GM19099 (cell line): ENCODE data around the gene PRMT7.

Experiments used
- POLR2A ChIP-seq: IDR thresholded peaks from 3 replicates; pipeline ENCODE4 v1.6.1; 2011; ENCODE audit warnings: low read depth; ENCODE audit not compliant: insufficient read length; ENCODE audit errors: extremely low read depth

PRMT7 gene

DNA sequence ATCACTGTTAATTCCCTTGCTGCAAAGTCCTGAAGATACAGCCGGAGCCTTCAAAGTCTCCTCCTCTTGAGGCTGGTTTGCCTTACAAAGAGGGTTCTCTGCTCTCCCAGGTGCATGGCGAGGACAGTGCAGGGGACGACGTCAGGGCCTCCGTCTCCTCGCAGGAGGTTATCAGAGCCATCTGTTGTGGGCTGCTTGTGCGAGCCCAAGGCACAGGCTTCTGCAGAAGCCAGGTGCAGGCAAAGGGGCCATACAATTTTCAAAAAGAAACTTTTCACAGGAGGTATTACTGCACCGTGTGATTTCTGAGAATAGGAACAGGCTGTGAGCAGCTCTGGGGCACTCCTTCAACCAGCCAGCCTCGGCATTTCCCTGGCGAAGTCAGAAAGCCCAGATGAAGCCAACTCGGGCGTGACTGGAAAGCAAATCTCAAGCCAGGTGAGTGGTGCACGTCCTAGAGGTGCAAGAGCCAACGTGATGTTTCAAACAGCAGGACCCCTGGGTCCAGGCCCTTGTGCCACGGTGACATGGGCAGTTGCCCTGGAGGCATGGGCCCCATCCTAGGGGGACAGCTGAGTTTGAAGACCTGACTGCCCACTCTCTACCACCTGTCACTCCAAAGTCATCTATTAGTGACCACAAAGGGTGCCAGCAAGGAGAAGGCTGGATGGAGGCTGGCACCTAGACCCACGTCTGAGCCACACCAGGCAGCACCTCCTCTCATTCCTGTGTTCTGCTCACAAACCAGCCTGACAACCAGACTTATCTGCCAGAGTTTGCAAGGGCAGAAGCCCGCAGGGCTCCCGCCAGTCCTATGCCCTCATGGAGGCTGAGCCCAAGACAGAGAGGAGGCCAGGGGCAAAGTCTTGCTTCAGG lies 68.9 kb downstream of the PRMT7 start:
- no peak for TF ChIP-seq POLR2A

DNA sequence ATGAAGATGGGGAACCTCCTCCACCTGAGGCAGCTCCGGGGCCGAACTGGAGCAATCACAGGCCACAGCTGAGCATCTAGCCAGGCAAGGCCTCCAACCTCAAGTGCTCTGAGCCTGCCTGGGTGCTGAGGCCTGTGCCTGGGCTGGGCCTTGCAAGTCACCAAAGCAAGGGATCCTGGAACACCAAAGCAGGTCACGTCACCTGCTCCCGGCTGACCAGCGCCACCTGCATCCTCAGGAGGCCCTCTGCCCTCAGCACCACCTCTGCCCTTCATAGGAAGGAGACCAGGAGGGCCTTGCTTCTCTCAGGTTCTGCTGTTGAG lies 69.5 kb downstream of the PRMT7 start:
- no peak for TF ChIP-seq POLR2A

DNA sequence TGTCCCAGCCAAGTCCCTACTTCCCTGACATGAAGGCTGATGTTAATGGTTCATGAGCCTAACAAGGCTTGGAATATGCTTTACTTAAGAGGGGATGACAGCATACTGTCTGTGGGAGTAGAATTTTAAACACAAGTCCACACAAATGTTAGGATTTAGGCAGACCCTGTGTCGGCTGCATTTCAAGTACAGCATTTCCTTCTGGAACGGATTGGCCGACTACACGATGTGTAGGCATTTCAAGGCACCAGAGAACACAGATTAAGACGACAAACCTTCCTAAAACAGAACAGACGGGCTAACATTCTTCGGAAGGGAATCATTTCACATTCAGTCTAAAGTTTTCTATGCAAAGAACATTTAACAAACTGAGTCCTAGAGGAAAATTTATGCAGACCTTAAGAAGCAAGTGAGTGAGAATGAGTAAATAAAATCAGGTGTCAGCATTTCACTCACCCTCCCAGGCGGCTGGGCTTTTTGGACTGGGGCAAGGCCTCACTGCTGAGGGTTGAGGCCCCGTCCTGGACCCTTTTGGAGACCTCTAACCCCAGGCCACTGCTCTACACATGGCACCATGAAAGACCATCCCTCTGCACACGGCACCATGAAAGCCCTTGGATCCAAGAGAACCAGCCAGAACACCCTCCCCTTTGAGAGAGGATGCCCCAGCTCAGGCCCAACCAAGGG lies 70.0 kb downstream of the PRMT7 start:
- TF ChIP-seq POLR2A, result no peak

DNA sequence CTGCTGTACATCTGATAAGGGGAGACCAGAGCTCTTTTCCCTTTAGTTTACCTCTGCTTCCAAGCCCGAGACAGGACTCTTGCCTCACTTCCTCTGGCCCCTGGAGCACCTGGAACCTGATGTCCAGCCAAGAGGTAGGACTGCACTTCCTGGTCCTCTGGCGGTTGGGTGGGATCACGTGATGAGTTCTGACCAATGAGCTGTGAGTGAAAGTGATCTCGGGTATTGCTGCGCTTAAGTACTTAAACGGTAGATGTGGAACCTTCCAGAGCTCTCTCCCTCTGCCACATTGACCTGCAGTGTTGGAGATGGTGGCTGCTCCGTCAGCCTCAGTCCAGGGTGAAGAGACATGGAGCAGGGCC lies 70.5 kb downstream of the PRMT7 start:
- no peak for TF ChIP-seq POLR2A

DNA sequence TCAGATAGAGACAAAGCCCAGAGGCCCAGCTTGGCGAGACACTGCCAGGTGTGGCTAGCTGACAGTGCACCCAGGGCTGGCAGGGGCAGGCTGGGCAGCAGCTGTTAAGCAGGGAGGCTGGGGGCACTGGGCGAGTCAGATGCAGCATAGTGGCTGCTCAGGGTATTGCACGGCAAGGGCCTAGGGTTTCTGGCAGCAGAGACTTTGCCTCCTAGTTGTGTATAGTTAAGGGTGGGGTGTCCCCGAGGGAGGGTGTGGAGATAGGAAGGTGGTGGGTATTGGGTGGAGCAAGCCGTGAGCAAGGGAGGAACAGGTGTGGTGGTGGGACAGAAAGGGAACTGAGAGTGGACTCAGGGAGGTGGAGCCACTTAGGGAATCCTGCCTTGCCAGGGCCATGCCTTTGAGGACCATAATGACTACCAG lies 71.5 kb downstream of the PRMT7 start:
- no peak for TF ChIP-seq POLR2A

DNA sequence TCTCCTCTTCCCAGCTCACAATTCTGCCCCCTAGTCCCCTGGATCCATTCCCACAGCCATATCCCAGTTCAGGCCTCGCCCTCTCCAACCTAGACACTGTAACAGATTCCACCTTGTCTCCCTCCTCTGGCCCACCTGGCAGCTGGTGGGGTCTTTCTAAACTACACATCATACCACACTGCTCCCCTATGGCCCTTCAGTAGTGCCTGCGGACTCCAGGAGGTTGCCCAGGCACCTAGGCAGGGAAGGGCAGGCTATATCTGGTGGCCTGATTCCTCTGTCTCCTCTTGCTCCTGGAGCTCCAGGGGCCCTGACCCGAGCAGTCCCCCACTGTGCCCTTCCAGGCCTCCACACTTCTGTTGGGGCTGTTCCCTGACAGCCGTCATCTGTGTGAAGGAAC lies 73.0 kb downstream of the PRMT7 start:
- no peak for TF ChIP-seq POLR2A

DNA sequence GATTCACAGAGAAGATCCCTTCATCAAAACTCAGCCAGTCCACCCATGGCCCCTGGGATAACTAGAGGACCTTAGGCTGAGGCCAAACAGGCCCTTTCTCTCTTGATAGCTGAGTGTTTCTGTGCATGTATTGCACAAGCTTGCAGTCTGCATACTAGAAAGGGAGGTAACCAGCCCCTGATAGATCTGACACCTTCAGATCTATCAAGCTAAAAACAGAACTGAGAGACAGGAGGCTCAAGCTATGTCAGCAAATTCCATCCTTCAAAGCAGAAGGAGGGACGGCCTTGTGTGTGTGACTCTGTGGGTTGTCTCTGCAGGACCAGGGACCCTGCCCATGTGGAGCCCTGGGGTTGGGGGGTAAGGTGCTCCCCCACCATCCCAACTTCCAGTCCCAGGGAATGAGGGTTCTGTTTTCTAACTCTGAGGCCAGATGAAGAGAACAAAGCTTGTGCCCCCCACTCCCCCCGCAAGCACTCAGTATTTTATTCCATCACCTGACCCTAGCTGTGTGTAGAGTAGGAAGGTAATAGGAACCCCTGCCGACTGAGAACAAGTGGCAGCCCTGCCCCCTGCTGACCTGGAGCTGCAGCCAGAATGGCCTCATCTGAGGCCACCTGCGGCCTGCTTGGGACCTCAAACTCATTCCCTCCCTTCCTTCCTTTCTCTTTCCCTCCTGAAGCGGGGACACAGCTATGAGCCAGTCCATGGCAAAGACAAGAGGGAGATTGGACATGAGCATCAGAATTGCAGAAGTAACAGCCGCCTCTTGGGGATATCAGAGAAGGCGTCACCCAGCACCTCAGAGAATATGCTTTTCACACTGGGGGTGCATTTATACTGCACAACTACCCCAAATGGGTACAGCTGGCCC lies 73.7 kb downstream of the PRMT7 start:
- TF ChIP-seq POLR2A, result no peak

DNA sequence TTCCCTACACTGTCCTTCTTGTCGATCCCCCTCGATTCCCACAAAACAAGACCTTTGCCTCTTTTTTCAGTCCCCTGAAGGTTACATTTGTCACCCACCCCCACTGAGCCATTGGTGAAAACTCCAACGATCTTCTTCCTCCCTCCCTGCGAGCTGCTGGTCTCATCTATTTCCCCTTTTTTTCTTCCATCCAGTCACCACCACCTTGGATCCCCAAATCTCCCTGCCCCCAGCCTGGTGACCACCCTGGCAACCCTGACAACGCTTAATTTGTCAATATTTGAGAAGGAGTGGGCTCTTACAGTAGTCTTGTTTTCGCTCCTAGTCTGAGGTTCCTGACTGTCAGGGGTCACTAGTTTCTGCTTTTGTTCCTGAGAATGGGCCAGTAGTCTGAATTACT lies 74.6 kb downstream of the PRMT7 start:
- TF ChIP-seq POLR2A, result no peak

DNA sequence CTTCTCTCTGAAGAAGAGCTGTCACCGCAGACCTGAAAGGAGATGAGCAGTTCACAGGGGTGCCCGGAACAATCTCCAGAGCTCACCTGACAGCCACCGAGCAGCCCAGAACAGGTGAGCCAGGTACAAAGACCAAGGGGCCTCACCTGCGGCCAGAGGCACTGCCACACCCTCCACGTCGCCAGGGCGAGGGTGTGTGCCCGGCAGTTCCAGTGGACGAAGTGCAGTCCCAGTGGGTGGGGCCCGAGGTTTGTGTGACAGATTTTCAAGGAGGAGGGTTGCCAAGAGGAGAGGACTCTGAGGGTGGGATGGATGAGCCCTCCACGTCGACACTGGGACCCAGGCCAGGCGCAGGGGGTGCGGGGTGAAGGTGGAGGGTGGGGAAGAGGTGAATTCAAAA lies 75.8 kb downstream of the PRMT7 start:
- TF ChIP-seq POLR2A, result no peak

DNA sequence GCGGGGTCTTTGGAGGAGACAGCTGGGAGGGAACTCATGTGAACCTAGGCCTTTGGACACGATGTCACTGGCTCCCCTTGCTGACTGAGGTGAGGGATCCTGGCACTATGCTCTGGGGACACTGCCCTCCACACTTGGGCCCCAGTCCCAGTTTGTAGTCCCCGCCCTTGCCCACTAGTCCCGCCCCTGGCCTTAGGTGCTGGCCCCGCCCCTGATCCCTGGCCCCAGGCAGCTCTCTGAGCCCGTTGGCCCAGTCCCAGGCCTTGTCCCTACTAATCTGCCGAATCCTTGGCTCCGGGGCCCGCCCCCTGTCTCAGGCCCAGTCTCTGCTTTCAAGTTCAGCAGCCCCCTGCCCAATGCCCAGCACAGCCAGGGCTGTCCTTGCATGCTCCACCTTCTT lies 76.5 kb downstream of the PRMT7 start:
- no peak for TF ChIP-seq POLR2A

DNA sequence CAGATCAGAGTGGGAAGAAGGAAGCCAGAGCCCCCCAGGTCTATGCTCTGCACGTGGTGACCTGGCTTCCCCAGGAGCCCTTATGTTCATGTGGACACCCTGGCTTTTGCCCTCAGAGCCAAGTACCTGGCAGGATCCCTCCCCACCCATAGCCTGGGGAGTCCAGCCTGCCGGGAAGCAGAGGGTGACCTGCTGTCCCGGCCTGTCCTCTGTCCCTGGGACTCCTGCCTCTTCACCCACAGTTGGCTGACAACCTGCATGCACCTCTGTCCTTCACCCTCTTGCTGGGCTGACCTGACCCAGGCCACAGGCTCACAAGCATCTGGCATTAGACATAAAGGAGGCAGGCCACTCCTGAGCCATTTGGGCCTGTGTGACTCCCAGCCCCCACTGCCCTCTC lies 77.3 kb downstream of the PRMT7 start:
- no peak for TF ChIP-seq POLR2A

DNA sequence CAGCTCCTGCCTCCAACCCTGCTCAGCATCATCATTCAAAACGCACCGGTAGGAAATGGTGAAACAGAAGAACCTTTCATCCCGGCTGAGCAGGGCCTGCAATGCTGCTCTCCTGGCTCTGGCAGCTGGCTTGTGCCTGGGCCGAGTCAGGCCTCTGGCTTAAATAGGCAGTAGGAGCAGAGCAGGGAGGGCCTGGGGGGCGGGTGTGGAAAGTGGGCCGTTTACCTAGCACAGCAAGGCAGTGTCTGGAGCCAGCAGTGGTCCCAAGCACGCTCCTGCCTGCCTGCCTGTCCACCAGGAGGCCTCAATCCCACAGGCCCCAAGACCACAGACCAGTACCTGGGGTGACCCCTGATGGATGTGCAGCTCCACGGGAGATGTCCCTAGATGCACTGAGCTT lies 78.2 kb downstream of the PRMT7 start:
- TF ChIP-seq POLR2A, result no peak

DNA sequence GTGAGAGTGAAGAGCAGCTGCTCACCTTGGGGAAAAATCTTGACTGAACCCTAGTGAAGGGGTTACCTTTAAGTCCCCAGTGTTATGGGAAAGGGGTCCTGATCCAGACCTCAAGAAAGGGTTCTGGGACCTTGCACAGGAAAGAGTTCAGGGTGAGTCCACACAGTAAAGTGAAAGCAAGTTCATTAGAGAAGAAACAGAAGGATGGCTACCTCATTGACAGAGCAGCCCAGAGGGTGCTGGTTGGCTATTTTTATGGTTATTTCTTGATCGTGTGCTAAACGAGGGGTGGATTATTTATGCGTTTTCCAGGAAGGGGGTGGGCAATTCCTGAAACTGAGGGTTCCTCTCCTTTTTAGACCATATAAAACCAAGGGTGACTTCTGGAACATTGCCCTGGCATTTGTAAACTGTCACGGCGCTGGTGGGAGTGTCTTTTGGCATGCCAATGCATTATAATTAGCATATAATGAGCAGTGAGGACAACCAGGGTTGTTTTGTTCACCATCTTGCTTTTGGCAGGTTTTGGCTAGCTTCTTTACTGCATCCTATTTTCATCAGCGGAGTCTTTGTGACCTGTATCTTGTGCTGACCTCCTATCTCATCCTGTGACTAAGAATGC lies 79.0 kb downstream of the PRMT7 start:
- TF ChIP-seq POLR2A, result no peak

DNA sequence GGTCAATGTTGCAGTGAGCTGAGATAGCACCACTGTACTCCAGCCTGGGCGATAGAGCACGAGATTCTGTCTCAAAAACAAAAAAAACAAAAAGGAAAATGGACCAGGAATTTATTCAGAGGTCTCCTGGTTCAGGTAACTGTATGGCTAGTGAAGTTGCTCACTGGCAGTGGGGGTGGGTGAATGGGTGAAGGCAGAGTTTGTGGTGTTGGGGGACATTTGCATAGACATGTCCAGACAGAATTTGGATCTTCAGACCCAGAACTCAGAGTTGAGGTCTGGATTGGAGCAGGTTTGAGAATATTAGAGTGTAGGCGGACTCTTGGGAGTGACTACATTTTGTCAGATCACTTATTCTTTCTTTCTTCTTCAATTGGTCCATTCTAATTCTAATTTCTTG lies 82.5 kb downstream of the PRMT7 start:
- no peak for TF ChIP-seq POLR2A

DNA sequence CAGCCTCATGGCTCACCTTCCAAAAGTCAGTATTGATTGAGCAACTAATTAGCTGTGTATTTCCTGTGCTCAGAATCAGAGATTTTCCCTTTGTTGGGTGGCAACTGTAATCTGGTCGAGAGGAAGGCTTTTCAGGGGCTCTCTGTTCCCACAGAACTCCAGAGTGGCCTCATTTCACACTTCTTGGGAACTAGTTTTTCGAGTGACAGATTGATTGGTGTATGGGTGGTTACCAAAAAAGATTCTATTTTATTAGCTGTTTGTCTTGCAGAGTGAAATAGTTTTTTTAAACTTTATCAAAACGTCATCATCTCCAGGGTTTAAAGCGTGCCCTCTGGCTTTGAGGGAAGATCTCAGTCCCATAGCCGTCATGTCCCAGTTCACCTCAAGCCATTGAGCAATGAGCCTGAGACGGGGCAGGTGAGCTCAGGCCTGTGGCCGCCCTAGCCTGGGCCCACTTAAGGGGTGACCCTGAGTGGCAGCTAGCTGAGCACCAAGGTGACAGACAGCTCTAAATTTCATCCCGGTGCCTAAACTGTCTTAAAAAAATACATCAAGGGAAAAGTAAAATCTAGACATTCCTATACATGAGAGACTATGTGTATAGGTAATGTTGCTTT lies 84.5 kb downstream of the PRMT7 start:
- no peak for TF ChIP-seq POLR2A
